Heart left ventricle (tissue), 16 donors: ENCODE measurements around the gene STON2. TPM values are rescaled to one million over a fixed set of nuclear protein-coding genes. Genes with fewer than 3 reads are reported as not detected.

Source experiments
- ATAC-seq, 4 donors: fragments of 200-7000 bp; cut with Tn5 transposase; one replicate each; pipeline ENCODE4 v1.9.1; 2020 to 2022; ENCODE audit warnings: moderate library complexity in 4 of 4, mild to moderate bottlenecking in 3 of 4, moderate number of reproducible peaks in 1 of 4
- DNase-seq, 5 donors: peaks; one replicate each; pipeline ENCODE4 v3.0.0-alpha.2; 2020
- H3K27ac ChIP-seq, 12 donors: fragments of 200-600 bp; sonication (generic) in 4 of 12; one replicate each; pipeline versions ENCODE4 v1.5.0 to v1.8.0; 2016 to 2022; ENCODE audit warnings: mild to moderate bottlenecking in 2 of 12
- H3K27me3 ChIP-seq, 9 donors: fragments of 200-600 bp; sonication (generic) in 2 of 9; one replicate each; pipeline versions ENCODE4 v1.5.1 to v1.8.0; 2016 to 2022; ENCODE audit warnings: mild to moderate bottlenecking in 3 of 9
- H3K36me3 ChIP-seq, 9 donors: fragments of 200-600 bp; sonication (generic) in 2 of 9; one replicate each; pipeline versions ENCODE4 v1.5.0 to v1.8.0; 2018 to 2022; ENCODE audit warnings: mild to moderate bottlenecking in 2 of 9
- H3K4me1 ChIP-seq, 12 donors: fragments of 200-600 bp; sonication (generic) in 4 of 12; one replicate each; pipeline versions ENCODE4 v1.5.0 to v1.8.0; 2016 to 2022; ENCODE audit warnings: mild to moderate bottlenecking in 3 of 12
- H3K4me3 ChIP-seq, 12 donors: fragments of 200-600 bp; sonication (generic) in 4 of 12; one replicate each; pipeline versions ENCODE4 v1.5.0 to v1.8.0; 2017 to 2022; ENCODE audit warnings: mild to moderate bottlenecking in 9 of 12, moderate library complexity in 4 of 12
- H3K9me3 ChIP-seq, 12 donors: fragments of 200-600 bp; sonication (generic) in 4 of 12; one replicate each; pipeline versions ENCODE4 v1.5.0 to v1.8.0; 2016 to 2022; ENCODE audit warnings: mild to moderate bottlenecking in 1 of 12
- CTCF ChIP-seq, 12 donors: fragments of 200-600 bp; sonication (generic) in 4 of 12; IDR thresholded peaks; one replicate each; pipeline versions ENCODE4 v1.5.0 to v1.8.0; 2018 to 2022; ENCODE audit warnings: antibody characterized with exemption in 12 of 12, mild to moderate bottlenecking in 5 of 12
- POLR2A ChIP-seq, 2 donors: fragments of 450-650 bp; IDR thresholded peaks; one replicate each; pipeline ENCODE4 v1.6.1; 2017; ENCODE audit warnings: antibody characterized with exemption in 2 of 2, mild to moderate bottlenecking in 2 of 2, moderate library complexity in 2 of 2
- WGBS, 4 donors: extraction: QIAGEN DNeasy Blood & Tissue Kit in 2 of 4; methylation state at CpG; one replicate each; pipeline versions ENCODE4 v1.1.5 to v1.1.7; 2013 to 2018; 5-methylcytosine and 5-hydroxymethylcytosine counted together
- intact Hi-C, 10 donors: fragments of 100-400 bp; cut with DNase I; formaldehyde crosslinking; loops; one replicate each; pipeline versions ENCODE4 v1.11.1 to v1.14.2; 2022
- polyA plus RNA-seq, 2 donors: library from polyadenylated mRNA; stranded (reverse); fragments of 200-250 nt; gene quantifications; one replicate each; pipeline ENCODE4 v1.2.3, GENCODE V29; 2013
- total RNA-seq, 9 donors: library from RNA; depleted of rRNA in 2 of 9; stranded (reverse); fragments of >200 nt in 2 of 9; fragmentation: NEBNext Ultra II Directional in 3 of 9; extraction: Animal tissue kit (Norgen Biotek cat#: 25700) in 3 of 9; gene quantifications; one replicate each; pipeline versions ENCODE4 v1.1.0 to v1.2.4, GENCODE V29; 2016 to 2023
- donor health status: ischemic (EF 13 %, LVEDD 7.1; RV severe dilation, severe dysfunction).
- donor health status: healthy with polysubstance abuse.
- donor health status: DM: no; HTN: yes; CAD: no.
- donor health status: DM: no; HTN: no; CAD: no.
- donor health status: ischemic (EF 25% LVEDD 6.9; RV normal size, moderate dysfunction).
- donor health status: ischemic (EF 25% LVEDD 5.7; RV mildly dilated, moderate dysfunction).
- donor health status: healthy.
- donor health status: DM: yes; HTN: yes; CAD: no.
- donor health status: ischemic (EF 35%, LVEDD 5.7; RV mildly dilated, moderate dysfunction).
- donor health status: nonischemic (EF 11% LVEDD 7.7; RV severe dilation, severe dysfunction).
- donor health status: DM: yes; HTN: yes; CAD: no.
- donor health status: PGD.
- donor health status: ischemic (EF 29% LVEDD 5.4; RV normal size, mild dysfunction).
- donor health status: nonischemic (EF 23%, LVEDD 6.1; RV moderate dilation, normal function).

The STON2 gene
- total and polyA plus RNA-seq, 11 donors = 0.28 to 27.5 (median 7.0) TPM

GRCh38 chr14:81330619-81331122 lies 69.5 kb downstream of the STON2 start:
- H3K36me3 ChIP-seq = no peaks in the 10 kb centered on the region
- H3K4me3 ChIP-seq = no peak overlapping the region
- DNase-seq = no peak
- H3K27ac ChIP-seq = no peak overlapping the region
- H3K27me3 ChIP-seq = no peaks in the 10 kb centered on the region
- peaks cover 0 to 8% (median 0%) of the 10 kb centered on the region in 12 donors for H3K4me1 ChIP-seq
- no peak for TF ChIP-seq POLR2A (IDR thresholded peaks at IDR 0.05)
- ATAC-seq = no peak
- no peaks in the 10 kb centered on the region for H3K9me3 ChIP-seq
- intact Hi-C loops = no loop called here
- WGBS, 4 donors = 74 to 81% (median 77%) methylated on average over 3 of the region's 3 CpGs

DNA sequence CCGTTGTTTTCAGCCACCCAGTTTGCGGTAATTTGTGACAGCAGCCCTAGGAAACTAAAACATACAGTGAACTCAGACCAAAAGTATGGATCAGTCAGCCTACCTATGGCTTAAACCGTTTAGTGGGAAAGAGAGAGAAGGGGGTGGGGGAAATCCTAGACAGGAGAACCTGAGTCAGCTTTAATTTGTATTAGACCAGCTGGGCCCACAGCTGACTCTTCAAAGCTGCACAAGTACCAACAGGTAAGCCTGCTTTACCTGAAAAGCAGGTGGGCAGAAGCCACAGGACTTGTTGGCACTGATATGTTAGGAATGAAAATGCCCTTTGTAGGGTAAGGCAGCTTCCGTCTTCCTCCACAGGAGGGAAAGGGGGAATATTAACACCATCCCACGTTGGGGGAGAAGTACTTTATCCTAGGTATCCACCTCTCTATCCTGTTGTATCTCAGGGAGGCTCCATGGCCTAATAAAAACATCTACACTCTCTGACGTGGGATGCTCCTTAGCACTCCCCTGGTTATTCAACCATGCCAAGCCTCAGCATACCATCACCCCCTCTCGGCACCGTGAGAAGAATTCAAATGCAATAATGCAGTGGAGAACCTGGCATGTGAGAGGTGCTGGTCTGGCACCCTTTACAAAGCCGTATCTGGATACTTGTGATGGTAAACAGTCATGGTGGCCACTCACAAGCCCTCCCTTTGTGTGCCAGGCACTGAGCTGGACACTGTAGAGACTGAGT lies 70.3 kb downstream of the STON2 start:
- H3K27ac ChIP-seq = no peak overlapping the region
- H3K4me3 ChIP-seq = no peak overlapping the region
- ATAC-seq (no peak), DNase-seq (no peak)
- no peak for TF ChIP-seq CTCF (IDR thresholded peaks at IDR 0.05)
- no peak for TF ChIP-seq POLR2A (IDR thresholded peaks at IDR 0.05)
- H3K4me1 ChIP-seq = peaks cover 0 to 8% (median 0%) of the 10 kb centered on the region in 12 donors
- intact Hi-C loops = no loop called here
- 75 to 77% (median 76%) methylated on average over 9 of the region's 9 CpGs for WGBS, 4 donors
- H3K27me3 ChIP-seq = peaks cover 0 to 3% (median 0%) of the 10 kb centered on the region in 9 donors
- H3K9me3 ChIP-seq = no peaks in the 10 kb centered on the region
- no peaks in the 10 kb centered on the region for H3K36me3 ChIP-seq

DNA sequence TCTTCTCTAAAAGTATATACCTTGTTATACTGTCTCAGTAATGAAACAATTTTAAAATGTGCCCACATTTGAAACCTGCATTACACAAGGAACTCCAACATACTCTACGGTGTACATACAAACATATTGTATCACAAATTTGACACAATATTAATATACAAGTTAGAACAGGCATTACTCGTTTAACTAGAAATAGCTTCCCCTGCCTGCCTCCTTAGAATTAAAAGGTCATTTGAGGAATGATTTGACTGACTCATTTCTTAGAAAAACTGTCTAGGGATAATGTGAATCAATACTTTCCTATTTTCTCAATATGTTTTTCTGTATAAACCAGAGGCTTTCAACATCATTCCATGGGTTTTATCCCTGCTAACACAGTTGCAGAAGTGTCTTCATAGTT lies 73.7 kb downstream of the STON2 start:
- WGBS, 4 donors = 85 to 90% (median 87%) methylated on average over 2 of the region's 2 CpGs

DNA sequence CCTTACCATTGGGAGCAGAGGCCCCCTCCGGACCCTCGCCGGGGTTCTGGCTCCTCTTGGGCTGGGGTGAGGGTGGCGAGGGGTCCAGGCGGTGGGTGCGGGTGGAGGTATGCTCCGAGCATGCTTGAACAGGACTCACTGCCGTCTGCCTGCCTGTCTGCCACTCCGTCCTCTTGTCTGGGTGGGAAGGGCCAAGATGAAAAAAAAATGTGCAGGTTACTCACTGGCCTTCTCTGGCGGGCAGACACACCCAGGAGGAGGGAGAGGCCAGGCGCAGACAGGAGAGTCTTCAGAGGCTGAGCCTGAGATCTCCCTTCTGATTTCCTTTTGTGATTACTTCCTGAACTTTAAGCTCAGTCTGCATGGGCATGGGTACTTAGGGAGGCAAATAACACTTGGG lies 76.1 kb downstream of the STON2 start:
- H3K9me3 ChIP-seq = no peaks in the 10 kb centered on the region
- no peak for TF ChIP-seq CTCF (IDR thresholded peaks at IDR 0.05)
- TF ChIP-seq POLR2A (IDR thresholded peaks at IDR 0.05) = no peak

More for the DNA sequence above, 73.7 kb downstream of the STON2 start:
- DNase-seq = no peak
- H3K9me3 ChIP-seq = no peaks in the 10 kb centered on the region
- H3K4me3 ChIP-seq = no peak overlapping the region
- peaks cover 0 to 19% (median 0%) of the 10 kb centered on the region in 9 donors for H3K27me3 ChIP-seq
- H3K36me3 ChIP-seq = no peaks in the 10 kb centered on the region
- no peak for ATAC-seq
- H3K27ac ChIP-seq = no peak overlapping the region
- TF ChIP-seq POLR2A (IDR thresholded peaks at IDR 0.05) (no peak), CTCF (IDR thresholded peaks at IDR 0.05) (no peak)
- peaks cover 0 to 3% (median 0%) of the 10 kb centered on the region in 12 donors for H3K4me1 ChIP-seq
- intact Hi-C loops = no loop called here

More for the DNA sequence above, 76.1 kb downstream of the STON2 start:
- Histone ChIP-seq H3K27me3 (peaks cover 0 to 19% (median 0%) of the 10 kb centered on the region in 9 donors), H3K4me1 (no peaks in the 10 kb centered on the region), H3K4me3 (no peak overlapping the region), H3K27ac (no peak overlapping the region), H3K36me3 (no peaks in the 10 kb centered on the region)
- ATAC-seq (no peak), DNase-seq (no peak)
- intact Hi-C loops = no loop called here
- 23 to 34% (median 30%) methylated on average over 11 of the region's 11 CpGs for WGBS, 4 donors
